Tibial artery (tissue), 4 donors: ENCODE measurements around the gene OR52E1.
"Not testable (repeated sequence)": the region's sequence is repeated elsewhere in the genome, so short reads cannot be mapped to it uniquely, and the experiment has no call there.

Experiments
- DNase-seq, 2 donors: peaks; one replicate each; pipeline ENCODE4 v3.0.0-alpha.2; 2019
- H3K27ac ChIP-seq, 2 donors: fragments of 200-600 bp; sonication (generic) in 1 of 2; 1 replicate in 1 of 2; 2 replicates in 1 of 2; pipeline ENCODE4 v1.5.1; 2018 to 2019; ENCODE audit warnings: mild to moderate bottlenecking in 1 of 2
- H3K27me3 ChIP-seq, 2 donors: fragments of 200-600 bp; sonication (generic) in 1 of 2; one replicate each; pipeline versions ENCODE4 v1.5.1 to v1.6.0; 2016 to 2019
- H3K36me3 ChIP-seq, 3 donors: fragments of 200-600 bp; sonication (generic) in 2 of 3; one replicate each; pipeline ENCODE4 v1.5.1; 2016 to 2019; ENCODE audit warnings: mild to moderate bottlenecking in 2 of 3
- H3K4me1 ChIP-seq, 4 donors: fragments of 200-600 bp; sonication (generic) in 2 of 4; 1 replicate in 3 of 4; 2 replicates in 1 of 4; pipeline ENCODE4 v1.5.1; 2016 to 2019
- H3K4me3 ChIP-seq, 2 donors: fragments of 200-600 bp; sonication (generic) in 1 of 2; 1 replicate in 1 of 2; 2 replicates in 1 of 2; pipeline ENCODE4 v1.5.1; 2018 to 2019; ENCODE audit warnings: mild to moderate bottlenecking in 2 of 2
- H3K9me3 ChIP-seq, 3 donors: fragments of 200-600 bp; sonication (generic) in 1 of 3; one replicate each; pipeline ENCODE4 v1.5.1; 2016 to 2019
- intact Hi-C: fragments of 100-400 bp; cut with DNase I; formaldehyde crosslinking; loops from one replicate; pipeline ENCODE4 v1.15.0; 2023; ENCODE audit warnings: low total_unique reads
- TF ChIP-seq, protein P1 (sequence below), 2 experiments: fragments of 200-600 bp in 1 of 2; fragments of 450-650 bp in 1 of 2; IDR thresholded peaks; one replicate each; pipeline ENCODE4 v1.5.1; 2017 to 2019; ENCODE audit warnings: antibody characterized with exemption in 2 of 2, mild to moderate bottlenecking in 1 of 2, moderate library complexity in 1 of 2

Gene OR52E1

DNA sequence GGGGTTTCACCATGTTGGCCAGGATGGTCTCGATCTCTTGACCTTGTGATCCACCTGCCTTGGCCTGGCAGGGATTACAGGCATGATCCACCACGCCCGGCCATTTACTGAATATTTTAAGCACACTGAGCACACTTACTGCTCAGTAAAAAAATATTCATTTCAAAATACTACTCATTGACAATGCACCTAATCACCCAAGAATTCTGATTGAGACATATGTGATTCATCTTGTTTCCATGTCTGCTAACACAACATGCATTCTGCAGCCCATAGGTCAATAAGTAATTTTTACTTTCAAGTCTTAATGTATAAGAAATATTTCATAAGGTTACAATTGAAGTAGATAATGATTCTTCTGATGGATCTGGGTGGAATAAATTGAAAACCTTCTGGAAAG is 27.3 kb upstream of the OR52E1 start:
- H3K36me3 ChIP-seq = no peaks in the 10 kb centered on the region
- no peak overlapping the region for H3K27ac ChIP-seq
- DNase-seq = no peak
- no peaks in the 10 kb centered on the region for H3K27me3 ChIP-seq
- no peaks in the 10 kb centered on the region for H3K9me3 ChIP-seq
- TF ChIP-seq, protein P1, sequence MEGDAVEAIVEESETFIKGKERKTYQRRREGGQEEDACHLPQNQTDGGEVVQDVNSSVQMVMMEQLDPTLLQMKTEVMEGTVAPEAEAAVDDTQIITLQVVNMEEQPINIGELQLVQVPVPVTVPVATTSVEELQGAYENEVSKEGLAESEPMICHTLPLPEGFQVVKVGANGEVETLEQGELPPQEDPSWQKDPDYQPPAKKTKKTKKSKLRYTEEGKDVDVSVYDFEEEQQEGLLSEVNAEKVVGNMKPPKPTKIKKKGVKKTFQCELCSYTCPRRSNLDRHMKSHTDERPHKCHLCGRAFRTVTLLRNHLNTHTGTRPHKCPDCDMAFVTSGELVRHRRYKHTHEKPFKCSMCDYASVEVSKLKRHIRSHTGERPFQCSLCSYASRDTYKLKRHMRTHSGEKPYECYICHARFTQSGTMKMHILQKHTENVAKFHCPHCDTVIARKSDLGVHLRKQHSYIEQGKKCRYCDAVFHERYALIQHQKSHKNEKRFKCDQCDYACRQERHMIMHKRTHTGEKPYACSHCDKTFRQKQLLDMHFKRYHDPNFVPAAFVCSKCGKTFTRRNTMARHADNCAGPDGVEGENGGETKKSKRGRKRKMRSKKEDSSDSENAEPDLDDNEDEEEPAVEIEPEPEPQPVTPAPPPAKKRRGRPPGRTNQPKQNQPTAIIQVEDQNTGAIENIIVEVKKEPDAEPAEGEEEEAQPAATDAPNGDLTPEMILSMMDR (IDR thresholded peaks at IDR 0.05) = no peak
- H3K4me1 ChIP-seq = no peaks in the 10 kb centered on the region
- H3K4me3 ChIP-seq = no peak overlapping the region
- intact Hi-C loops = no loop called here

DNA sequence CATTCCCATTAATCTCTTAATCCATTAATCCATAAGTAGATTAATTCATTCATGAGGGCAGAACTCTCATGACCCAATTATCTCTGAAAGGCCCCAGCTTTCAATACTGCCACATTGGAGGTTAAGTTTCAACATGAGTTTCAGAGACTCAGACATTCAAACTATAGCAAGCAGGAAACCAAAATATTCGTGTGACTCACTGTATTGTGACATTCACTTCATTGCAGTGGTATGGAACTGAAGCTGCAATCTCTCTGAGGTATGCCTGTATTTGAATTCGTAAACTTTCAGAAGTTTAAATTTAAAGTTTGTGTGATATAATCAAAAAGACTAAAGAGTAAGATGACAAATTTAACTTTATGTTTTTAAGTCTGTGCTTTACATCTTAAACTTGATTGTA is 26.0 kb upstream of the OR52E1 start:
- intact Hi-C loops = no loop called here

DNA sequence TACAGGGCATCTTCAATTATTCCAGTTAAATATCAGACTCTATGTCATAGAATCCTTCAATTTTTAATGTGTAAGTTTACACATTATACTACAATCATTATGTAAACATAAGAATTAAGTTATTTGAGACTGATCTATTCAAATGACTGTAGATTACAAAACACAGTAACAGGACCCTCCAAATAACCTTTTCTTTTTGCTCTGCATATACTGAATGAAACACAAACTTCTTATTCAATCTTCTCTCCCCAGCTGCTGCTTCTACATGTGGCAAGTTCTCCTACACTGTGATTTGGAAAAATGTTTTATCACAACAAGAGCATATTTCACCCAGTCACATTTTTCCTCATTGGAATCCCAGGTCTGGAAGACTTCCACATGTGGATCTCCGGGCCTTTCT is 23.1 kb upstream of the OR52E1 start, which contains the start of gene OR52J3:
Gene OR52J3, plus strand, starts transcription at position 301 of the 400 bp plus-strand sequence. Its CDS starts 0 bp downstream, at position 301.
- intact Hi-C loops = no loop called here

More for the DNA sequence above, 26.0 kb upstream of the OR52E1 start:
- no peak overlapping the region for H3K27ac ChIP-seq
- no peaks in the 10 kb centered on the region for H3K36me3 ChIP-seq
- TF ChIP-seq, protein P1 (IDR thresholded peaks at IDR 0.05) = no peak
- DNase-seq = no peak
- no peaks in the 10 kb centered on the region for H3K4me1 ChIP-seq
- no peaks in the 10 kb centered on the region for H3K27me3 ChIP-seq
- no peak overlapping the region for H3K4me3 ChIP-seq
- H3K9me3 ChIP-seq = no peaks in the 10 kb centered on the region

DNA sequence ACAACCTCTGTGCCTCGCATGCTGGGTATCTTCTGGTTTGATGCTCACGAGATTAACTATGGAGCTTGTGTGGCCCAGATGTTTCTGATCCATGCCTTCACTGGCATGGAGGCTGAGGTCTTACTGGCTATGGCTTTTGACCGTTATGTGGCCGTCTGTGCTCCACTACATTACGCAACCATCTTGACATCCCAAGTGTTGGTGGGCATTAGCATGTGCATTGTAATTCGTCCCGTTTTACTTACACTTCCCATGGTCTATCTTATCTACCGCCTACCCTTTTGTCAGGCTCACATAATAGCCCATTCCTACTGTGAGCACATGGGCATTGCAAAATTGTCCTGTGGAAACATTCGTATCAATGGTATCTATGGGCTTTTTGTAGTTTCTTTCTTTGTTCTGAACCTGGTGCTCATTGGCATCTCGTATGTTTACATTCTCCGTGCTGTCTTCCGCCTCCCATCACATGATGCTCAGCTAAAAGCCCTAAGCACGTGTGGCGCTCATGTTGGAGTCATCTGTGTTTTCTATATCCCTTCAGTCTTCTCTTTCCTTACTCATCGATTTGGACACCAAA is 22.5 kb upstream of the OR52E1 start:
- no peaks in the 10 kb centered on the region for H3K27me3 ChIP-seq
- no peaks in the 10 kb centered on the region for H3K9me3 ChIP-seq
- no peaks in the 10 kb centered on the region for H3K4me1 ChIP-seq
- no peak for DNase-seq
- no peak overlapping the region for H3K4me3 ChIP-seq
- intact Hi-C loops = no loop called here
- H3K27ac ChIP-seq = no peak overlapping the region
- no peaks in the 10 kb centered on the region for H3K36me3 ChIP-seq
- TF ChIP-seq, protein P1 (IDR thresholded peaks at IDR 0.05) = no peak

More for the DNA sequence above, 23.1 kb upstream of the OR52E1 start, which contains the start of gene OR52J3:
- TF ChIP-seq, protein P1 (IDR thresholded peaks at IDR 0.05) = no peak
- DNase-seq = no peak
- Histone ChIP-seq H3K4me1 (no peaks in the 10 kb centered on the region), H3K9me3 (no peaks in the 10 kb centered on the region), H3K27ac (no peak within 1 kb of the TSS), H3K36me3 (no peaks in the 10 kb centered on the region), H3K27me3 (no peaks in the 10 kb centered on the region), H3K4me3 (no peak within 1 kb of the TSS)

DNA sequence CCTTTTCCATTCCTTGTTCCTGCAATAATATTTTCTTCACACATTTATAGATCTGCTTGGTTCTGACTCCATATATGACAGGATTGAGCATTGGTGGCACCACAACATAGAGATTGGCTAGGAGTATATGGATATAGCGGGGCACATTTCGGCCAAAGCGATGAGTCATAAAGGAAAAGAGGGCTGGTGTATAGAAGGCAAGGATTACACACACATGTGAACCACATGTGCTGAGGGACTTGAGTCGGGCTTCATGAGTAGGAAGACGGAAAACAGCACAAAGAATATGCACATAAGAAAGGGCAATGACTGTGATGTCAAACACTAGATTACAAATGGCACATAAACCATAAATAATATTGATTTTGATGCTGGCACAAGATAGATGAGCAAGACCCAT is 10.7 kb upstream of the OR52E1 start:
- H3K27me3 ChIP-seq, H3K27ac ChIP-seq, H3K4me1 ChIP-seq, H3K36me3 ChIP-seq, intact Hi-C loops, H3K9me3 ChIP-seq, H3K4me3 ChIP-seq, DNase-seq: not testable (repeated sequence)

DNA sequence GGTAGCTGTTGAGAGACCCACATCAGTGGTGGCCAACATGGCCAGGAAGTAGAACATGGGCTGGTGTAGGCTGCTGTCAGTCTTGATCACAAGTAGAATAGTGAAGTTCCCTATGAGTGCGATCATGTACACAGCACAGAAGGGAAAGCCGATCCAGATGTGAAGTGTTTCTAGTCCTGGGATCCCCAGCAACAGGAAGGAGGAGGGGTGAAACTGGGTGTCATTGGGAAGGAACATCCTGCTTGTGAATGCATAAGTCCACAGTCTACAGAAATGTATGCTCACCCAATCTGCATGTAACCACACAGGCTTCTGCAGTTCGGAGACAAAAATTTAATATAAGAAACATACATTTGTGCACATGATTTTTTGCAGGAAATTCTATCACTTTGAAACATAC is 10.0 kb upstream of the OR52E1 start, which contains the start of gene OR52E2:
Gene OR52E2, minus strand, starts transcription at position 237 of the 400 bp plus-strand sequence. Its CDS starts 0 bp downstream, at position 237.
- H3K9me3 ChIP-seq = no peaks in the 10 kb centered on the region
- H3K4me1 ChIP-seq = no peaks in the 10 kb centered on the region
- no peak for DNase-seq
- intact Hi-C loops = no loop called here
- H3K4me3 ChIP-seq = no peak within 1 kb of the TSS
- TF ChIP-seq, protein P1 (IDR thresholded peaks at IDR 0.05) = no peak
- H3K27ac ChIP-seq = no peak within 1 kb of the TSS
- no peaks in the 10 kb centered on the region for H3K27me3 ChIP-seq
- no peaks in the 10 kb centered on the region for H3K36me3 ChIP-seq
